22Rv1 (cell line): ENCODE data around the gene GTF2A1L.

Experiments
- CTCF ChIP-seq: fragments of 450-650 bp; IDR thresholded peaks from 2 replicates; pipeline ENCODE4 v1.5.1; 2017; ENCODE audit warnings: mild to moderate bottlenecking
- ZFX ChIP-seq: fragments of 450-650 bp; IDR thresholded peaks from 2 replicates; pipeline ENCODE4 v1.6.1; 2017; ENCODE audit warnings: antibody characterized with exemption, borderline replicate concordance

DNA sequence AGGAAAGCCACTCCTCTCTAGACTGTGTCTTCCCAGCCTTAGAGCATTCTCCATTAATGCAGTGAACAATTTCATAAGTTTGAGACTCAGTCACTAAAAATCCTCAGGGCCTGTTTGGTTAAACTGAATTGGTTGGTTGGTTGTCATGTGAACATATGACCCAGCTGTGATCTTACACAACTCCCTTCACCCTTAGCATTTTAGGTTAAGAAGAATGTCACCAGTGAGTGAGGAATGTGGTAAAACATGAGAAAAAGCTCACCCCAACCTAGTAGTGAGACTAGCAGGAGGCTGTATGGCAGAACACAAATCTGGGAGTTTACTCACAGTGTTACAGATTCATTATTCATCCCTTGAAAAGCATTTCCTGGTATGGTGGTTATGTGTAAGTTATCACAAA, 105.5 kb downstream of the GTF2A1L start:
- TF ChIP-seq CTCF = no peak
- TF ChIP-seq ZFX = no peak
